Pons (tissue), 1 donor: ENCODE data around the gene KCNMB4.

ENCODE experiments used
- DNase-seq: peaks from one replicate; pipeline ENCODE4 v3.0.0-alpha.2; 2016; ENCODE audit warnings: low spot score

KCNMB4 gene, protein sequence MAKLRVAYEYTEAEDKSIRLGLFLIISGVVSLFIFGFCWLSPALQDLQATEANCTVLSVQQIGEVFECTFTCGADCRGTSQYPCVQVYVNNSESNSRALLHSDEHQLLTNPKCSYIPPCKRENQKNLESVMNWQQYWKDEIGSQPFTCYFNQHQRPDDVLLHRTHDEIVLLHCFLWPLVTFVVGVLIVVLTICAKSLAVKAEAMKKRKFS

DNA sequence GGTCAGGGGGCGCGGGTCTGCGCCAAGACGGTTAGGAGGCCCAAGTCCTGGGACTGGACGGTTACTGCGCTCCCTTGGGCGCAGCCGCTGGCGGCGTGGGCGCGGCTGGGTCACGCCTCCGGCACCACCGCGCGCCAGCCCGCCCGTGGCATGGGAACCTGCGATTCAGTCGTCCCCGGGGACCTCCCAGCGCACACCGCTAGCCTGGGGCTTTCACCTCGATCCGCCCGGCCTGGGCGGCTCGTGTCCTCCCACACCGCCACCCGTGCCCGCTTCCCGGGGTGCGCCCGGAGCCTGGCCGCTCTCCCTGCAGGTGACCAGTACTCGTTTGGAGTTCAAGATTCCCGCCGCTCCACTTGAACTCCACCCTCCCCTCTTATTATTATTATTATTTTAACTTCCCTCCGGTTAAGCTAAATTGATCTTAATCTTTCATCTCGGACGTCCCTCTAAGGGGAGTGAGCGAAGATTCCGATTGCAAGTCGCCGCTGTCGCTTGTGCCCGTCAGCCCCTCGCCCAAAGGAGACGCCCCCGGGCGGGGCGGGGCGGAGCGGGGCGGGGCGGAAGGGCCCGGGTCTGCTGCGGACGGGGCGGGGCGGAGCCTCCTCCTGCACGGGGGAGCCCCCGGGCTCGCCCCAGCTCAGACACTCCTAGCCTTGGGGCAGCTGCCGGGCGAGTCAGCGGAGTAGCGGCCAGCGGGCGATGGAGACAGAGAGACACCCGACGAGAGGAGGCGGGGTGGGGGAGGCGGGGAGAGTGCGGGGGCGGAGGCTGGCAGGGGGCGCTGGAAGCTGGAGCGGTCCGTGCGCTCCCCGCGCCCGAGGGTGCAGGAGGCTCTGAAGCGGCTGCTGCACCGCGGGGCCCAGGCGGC is at the start of gene KCNMB4:
Gene KCNMB4 (plus strand): TSS at position 643 of the 871 bp plus-strand sequence. CDS start 445 bp downstream, outside the sequence.
- DNase-seq, result peak; percentile 40

DNA sequence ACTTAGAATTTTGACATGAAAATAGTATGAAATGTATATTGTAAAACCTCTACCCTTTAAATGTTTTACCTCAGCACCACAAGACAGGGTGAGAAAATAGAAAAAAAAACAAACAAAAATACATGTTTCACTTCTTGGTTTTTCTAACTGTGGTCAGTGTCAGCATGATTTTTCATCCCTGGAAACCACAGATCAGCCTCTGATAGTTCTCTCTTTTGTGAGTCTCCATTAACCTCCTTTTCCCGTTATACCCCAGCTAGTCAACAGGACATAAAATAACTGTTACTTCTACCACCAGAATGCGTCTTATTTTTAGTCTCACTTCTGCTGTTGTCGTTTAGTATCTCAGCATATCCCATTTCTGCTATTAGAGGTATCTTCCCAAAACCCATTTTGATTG is 48.3 kb upstream of the KCNMB4 start:
- DNase-seq, result peak; percentile 76

DNA sequence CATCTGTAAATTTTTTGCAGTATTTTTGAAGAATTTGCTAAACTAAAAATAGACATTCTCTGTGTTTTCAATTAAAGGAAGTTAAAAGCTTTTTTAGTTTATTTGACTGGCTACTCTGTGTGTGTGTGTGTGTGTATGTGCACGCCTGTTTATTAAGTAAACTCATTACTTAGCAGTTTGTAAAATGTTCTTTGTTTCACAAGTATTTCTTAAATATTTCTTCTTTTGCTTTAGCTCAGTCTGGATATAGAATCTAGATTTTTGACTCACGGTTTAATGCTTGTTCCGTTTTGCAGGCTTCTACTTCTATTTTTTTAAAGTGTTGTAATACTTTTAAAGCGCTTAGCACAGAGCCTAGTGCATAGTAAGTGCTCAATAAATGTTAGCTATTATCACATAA is 46.5 kb upstream of the KCNMB4 start:
- peak; percentile 9 for DNase-seq

DNA sequence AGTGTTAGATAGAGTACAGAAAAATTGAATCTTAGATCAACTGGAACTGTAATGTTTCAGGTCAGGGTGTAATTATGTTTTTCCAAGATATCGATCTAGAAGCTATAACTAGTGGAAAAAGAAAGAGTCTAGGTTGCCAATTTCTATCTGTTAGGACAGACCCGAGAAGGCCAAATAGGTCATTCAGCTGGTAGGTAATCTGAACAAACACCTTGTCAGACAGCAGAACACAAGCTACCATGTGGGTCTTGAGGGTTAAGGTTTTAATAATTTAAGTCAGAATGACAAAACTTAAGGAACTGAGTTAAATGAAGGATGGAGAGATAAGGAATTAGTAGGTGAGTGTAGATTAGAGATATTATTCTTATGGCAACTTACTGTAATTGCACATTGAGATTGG is 44.9 kb upstream of the KCNMB4 start:
- DNase-seq, result no peak

DNA sequence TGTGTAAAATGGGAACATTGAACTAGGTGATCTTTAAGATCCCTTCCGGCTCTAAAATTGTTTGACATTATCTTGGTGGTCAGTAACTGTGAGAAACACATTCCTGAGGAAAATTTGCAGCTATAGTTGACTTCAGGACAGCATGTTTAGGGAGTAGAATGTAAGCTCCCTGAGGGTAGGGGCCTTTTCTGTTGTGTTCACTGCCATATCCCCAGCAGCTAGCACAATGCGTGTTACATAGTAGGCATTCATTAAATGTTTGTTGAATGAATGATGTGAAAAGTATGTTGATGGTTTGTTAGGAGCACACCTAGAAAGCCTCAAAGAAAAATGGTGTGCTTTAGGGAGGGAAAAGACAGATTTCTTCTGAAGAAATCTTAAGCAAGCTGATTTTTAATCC is 38.5 kb upstream of the KCNMB4 start:
- DNase-seq, result no peak

DNA sequence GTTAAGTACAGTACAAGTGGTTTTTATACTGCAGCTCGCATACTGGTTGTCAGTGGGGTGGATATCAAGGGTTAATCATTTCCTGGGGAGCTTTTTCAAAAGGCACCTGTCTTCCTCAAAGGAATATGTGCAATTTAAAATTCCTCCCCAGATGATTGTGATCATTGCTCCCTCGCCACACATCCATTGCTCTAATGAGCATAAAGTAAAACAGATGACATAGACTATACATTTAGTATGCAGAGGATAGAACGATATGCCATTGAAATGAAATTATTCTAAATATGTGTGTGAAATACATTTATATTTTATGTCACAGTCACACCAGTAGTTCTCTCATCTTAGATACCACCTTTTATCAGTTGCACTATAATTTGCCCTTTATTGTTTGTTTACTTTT is 36.4 kb upstream of the KCNMB4 start:
- no peak for DNase-seq

DNA sequence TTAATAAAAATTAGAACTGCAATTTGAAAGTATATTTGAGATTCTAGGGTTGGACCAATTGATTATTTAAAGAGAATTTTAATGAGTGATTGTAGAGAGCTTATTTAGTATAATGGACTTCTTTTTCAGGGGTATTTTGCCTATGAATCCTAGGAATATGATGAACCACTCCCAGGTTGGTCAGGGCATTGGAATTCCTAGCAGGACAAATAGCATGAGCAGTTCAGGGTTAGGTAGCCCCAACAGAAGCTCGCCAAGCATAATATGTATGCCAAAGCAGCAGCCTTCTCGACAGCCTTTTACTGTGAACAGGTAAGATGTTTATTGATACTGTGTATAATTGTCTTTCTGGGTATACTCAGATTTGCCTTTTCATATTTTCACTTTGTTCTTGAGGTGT is 35.9 kb upstream of the KCNMB4 start:
- no peak for DNase-seq

DNA sequence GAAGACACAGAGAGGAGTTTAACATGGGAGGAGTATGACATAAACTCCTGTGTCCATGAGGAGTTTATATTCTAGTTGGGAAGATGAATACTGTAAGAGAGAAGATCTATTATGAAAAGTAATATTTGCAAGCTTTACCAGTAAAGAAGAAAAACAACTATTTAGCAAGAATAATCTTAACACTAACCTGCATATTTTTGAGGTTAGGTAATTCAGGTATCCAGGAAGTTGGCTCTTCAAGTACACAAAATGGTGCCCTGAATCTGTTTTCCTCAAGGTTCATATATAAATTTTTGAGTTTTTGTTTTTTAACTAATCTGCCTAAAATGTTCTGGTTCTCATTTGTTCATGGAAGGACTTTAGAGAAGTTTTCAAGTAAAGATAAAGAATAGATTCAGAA is 33.9 kb upstream of the KCNMB4 start:
- no peak for DNase-seq

DNA sequence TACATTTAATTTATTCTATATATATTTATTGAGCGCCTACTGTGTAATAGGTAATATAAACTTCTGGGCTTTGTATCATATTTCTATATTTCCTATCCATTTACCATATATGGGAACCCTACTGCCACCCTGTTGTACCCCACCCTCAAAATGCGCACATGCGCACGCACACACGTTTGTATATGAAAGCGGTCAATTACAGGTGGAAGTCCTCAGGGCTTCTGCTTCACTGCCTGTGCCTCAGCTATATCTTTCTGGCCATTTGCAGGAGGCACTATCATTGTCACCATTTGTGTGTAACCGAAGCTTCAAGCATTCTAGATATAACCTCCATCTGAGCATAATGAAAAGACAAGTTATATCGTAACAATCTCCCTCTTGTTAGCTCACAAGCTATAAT is 31.3 kb upstream of the KCNMB4 start:
- no peak for DNase-seq

DNA sequence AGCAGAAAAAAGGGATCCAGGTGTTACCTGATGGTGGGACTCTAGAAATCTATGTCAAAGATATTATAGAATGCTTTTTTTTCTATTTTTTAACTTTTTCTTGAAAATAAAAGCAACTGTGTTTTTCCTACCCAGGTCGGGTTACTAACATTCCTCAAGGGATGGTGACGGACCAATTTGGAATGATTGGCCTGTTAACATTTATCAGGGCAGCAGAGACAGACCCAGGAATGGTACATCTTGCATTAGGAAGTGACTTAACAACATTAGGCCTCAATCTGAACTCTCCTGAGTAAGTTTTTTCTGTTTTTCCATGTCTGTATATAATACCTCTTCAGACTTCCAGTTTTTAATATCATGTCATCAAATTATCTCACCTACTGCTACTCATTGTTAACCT is 27.6 kb upstream of the KCNMB4 start:
- DNase-seq, result no peak

DNA sequence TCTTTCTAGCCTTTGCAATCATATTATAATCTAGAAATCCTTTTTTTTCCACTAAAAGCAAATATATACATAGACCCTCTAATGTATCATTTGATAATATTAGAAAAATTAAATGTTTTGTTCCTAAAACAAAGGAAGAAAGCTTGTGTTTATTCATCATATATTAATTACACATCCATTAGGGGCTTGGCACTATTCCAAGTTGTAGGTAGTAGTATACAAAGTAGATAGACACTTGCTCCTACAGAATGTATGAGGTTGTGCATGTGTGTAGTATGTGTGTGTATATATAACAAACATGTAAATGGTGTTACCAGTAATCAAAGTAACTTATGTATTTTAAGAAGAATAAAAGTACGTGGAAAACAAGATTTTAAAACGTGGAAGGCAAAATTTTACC is 15.0 kb upstream of the KCNMB4 start:
- DNase-seq, result no peak

DNA sequence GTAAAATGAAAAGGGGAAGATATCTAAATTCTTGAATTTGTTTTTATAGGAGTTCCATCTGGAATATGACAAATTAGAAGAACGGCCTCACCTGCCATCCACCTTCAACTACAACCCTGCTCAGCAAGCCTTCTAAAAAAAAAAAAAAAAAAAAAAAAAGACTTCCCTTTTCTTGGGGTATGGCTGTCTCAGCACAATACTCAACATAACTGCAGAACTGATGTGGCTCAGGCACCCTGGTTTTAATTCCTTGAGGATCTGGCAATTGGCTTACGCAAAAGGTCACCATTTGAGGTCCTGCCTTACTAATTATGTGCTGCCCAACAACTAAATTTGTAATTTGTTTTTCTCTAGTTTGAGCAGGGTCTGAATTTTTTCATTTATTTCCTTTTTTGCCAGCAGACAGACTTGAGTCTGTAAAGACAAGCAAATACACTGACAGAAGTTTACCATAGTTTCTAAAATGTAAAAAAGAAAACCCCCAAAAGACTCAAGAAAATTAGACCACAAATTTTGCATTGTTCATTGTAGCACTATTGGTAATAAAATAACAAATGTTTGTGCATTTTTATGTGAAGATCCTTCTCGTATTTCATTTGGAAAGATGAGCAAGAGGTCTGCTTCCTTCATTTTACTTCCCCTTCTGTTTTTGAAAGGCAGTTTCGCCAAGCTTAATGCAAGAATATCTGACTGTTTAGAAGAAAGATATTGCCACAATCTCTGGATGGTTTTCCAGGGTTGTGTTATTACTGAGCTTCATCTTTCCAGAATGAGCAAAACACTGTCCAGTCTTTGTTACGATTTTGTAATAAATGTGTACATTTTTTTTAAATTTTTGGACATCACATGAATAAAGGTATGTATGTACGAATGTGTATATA is 12.1 kb upstream of the KCNMB4 start:
- peak; percentile 37 for DNase-seq

DNA sequence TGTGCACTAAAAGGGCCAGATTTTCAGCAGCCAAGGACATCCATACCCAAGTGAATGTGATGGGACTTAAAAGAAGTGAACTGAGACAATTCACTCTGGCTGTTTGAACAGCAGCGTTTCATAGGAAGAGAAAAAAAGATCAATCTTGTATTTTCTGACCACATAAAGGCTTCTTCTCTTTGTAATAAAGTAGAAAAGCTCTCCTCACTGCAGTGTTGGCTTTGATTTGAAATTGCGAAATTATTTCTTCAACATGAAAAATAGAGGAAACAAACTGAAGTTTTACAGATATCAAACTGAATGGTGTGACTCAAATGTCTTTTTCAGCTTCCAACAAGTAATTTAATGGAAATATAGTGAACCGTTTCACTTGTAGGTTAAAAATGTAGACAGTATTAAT is 11.3 kb upstream of the KCNMB4 start:
- peak; percentile 11 for DNase-seq

DNA sequence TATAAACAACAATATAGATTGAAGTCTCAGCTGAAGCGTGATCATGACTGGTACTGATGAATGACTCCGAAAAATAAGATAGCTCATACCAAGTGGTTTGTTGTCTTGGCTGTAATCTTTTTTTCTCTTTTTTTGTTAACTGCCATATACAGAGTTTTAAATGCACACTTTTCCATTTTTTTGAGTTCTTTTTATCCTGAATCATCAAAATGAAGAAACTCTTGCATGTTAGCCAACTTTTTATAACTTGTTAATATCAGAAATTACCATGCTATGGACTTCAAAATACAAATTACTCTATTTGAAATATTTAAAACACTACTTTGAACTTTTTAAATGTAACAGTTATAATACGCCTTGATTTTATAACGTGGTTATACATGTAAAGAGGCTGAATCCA is 10.1 kb upstream of the KCNMB4 start:
- DNase-seq, result no peak

DNA sequence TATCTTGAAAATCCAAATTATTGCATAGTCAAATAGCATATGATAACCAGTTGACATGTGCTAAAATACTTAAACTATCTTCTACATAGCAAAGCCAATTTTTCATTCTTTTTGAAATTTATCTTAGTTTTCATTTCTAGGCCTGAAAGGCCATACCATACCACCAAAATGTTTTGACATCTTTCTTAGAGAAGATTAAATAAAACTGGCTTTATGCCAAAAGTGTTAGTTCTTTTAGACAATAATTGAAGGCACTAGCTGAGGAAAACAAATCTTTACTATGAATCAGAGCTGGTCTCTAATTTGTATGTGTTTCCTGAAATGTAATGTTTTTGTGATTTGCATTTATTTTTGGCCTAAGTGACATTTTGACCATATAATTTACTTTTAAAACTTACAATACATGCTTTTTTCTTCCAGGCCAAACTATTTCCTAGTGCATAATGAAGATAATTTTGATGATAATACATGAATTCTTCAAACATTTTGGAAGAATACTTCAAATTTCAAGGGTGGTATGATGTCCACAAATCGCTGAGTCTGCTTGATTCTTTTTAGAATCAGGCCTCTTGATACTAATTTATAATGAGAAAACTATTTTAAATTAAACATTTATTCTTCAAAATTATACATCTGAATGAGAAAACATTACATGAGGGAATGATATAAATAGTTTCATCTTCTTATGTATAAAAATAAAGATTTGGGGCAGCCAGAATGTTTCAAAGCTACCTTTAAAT is 6.5 kb upstream of the KCNMB4 start:
- DNase-seq, result no peak

DNA sequence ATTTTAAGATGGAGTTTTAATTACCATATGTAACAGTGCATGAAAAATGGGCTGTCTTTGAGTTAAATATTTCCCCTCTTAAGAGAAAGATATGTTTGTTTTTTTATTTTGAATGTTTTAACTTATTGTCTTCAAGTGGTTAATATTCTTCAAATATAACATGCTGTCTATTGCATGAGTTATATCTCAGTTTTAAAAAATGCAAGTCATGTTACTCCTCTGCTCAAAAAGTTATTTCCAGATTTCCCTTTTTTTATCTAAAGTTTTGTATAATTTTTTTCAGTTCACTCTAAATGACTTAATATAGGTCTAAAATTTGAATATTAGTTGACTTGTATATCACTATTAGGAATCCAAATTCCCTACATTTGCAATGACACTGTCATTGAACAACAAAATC is 5.9 kb upstream of the KCNMB4 start:
- DNase-seq, result no peak

DNA sequence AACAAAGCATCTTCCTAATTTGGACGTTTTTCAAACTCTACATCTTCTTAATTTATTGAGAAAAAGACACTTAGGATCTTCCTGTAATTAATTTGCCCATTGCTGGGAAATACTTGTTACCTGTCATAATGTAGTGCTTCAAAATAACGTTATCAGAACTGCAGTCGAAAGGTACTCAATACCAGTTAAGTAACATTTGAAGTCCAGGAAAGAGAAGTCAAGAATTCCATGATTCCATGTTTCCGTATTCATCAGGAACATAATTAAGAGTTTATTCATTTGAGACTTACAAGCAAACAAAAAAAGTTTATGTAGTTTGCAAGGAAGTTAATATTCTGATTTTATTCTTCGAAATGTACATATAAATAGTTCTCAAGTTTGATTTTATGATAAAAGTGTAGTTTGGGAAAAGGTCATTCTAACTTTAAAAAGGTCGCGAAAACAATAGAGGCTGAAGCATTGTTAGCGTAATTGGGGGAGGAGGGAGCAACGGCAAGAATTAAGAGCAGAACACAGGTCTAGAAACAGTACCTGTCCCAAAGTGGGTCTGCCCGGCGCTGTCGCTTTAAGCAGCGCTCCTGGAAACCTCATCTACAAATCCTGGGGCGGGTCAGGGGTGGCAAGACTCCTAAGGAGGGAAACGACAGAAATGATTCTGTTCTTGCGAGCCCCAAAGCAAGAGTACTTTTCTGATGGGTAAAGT is 1.2 kb upstream of the KCNMB4 start:
- DNase-seq, result no peak

DNA sequence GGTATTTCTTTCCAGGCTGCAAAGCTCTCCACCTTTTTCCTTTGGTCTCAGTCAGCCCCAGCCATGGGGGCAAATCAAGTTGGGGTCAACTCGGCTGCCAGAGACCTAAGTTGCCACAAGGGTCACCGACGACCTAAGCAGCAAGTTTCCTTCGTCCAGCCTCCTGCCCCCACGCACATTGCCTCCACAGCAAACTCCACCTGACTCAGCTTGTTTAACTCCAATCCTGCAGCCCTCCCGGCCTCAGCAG is 767 bp upstream of the KCNMB4 start:
- no peak for DNase-seq

DNA sequence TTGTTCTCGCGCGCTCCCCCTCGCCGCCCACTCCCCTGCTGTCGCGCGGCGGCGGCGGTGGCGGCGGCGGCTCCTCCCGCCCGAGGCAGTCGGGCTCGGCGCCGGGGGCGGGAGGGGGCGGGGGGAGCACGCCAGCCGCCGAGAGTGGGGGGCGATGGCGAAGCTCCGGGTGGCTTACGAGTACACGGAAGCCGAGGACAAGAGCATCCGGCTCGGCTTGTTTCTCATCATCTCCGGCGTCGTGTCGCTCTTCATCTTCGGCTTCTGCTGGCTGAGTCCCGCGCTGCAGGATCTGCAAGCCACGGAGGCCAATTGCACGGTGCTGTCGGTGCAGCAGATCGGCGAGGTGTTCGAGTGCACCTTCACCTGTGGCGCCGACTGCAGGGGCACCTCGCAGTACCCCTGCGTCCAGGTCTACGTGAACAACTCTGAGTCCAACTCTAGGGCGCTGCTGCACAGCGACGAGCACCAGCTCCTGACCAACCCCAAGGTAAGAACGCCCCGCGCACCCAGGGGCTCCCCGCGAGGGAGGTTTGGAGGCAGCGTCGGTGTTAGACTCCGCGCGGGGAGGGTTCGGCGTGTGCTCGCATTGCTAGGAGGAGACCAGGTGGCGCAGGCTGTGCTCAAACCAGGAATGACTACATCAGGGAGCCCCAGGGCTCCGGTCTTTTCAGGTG is 629 bp downstream of the KCNMB4 start:
- DNase-seq, result peak; percentile 9

DNA sequence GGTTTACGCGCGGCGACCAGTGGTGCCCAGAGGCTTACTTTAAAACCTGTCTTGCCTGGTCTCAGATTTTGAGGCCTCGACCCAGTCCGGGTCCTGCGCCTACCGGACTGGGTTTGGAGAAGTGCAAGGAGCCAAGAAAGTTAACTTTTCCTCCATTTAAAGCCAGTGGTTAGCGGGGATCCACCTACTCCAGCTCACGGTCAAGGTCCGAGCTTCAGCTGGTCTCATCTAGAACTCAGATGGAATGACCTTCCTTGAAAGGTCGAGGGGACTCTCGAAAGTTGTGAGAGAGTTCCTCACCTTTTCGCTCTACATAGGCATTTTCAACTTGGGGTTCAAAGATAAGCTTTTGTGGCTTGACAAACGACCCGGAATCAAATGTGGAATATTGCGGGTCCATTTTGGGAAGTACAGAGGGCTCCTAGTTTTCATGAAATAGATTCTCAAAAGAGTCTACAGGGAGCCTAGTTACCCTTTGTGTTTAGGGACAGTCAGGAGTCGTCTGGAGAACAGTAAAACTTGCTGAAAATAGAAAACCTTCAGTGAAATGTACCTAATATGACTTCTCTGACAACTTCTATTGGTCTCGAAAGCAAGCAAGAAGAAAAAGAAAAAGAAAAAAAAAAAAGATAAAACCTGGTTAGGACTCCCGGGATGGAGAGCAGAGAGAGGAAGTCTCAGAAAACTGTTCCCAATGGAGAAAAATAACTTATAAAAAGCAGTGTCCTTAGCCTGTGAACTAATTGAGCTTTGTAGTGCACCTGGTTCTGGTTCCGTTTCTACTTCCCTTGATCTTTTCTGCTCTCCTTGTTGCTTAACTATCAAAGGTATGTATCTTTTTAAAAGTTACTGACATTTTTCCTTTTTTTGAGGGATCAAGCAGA is 1.4 kb downstream of the KCNMB4 start:
- peak; percentile 24 for DNase-seq
